HepG2 (cell line): ENCODE data around the gene CALML6. TPM values are rescaled to one million over a fixed set of nuclear protein-coding genes. Genes with fewer than 3 reads are reported as not detected.

Source experiments
- EP300 ChIP-seq, 3 experiments: sonication (generic) in 1 of 3; formaldehyde crosslinking in 1 of 3; IDR thresholded peaks; 2 replicates each; pipeline versions ENCODE4 v1.5.1 to v1.6.1; 2011 to 2020; ENCODE audit warnings: low read depth in 2 of 3, low read length in 2 of 3, borderline replicate concordance in 1 of 3, improper control_type of control experiment in 1 of 3, mild to moderate bottlenecking in 1 of 3, missing genetic modification reagents in 1 of 3, moderate library complexity in 1 of 3
- NFKB2 ChIP-seq: sonication (generic); formaldehyde crosslinking; IDR thresholded peaks from 2 replicates; pipeline ENCODE4 v1.4.0; 2020; ENCODE audit warnings: missing genetic modification reagents, borderline replicate concordance
- NONO ChIP-seq, 2 experiments: fragments of 450-650 bp in 1 of 2; sonication (generic) in 1 of 2; formaldehyde crosslinking in 1 of 2; IDR thresholded peaks in 1 of 2; conservative IDR thresholded peaks in 1 of 2; 2 replicates each; pipeline versions ENCODE4 v1.6.1 to v1.8.0; 2017 to 2022; ENCODE audit warnings: mild to moderate bottlenecking in 1 of 2, missing genetic modification reagents in 1 of 2, moderate library complexity in 1 of 2
- TBX2 ChIP-seq: sonication (generic); formaldehyde crosslinking; IDR thresholded peaks from 2 replicates; pipeline ENCODE4 v1.5.0; 2020; ENCODE audit warnings: missing genetic modification reagents, mild to moderate bottlenecking, borderline replicate concordance
- ZC3H13 ChIP-seq: sonication (generic); formaldehyde crosslinking; IDR thresholded peaks from 2 replicates; pipeline ENCODE4 v1.8.1; 2023; ENCODE audit warnings: mild to moderate bottlenecking, missing genetic modification reagents, moderate library complexity
- ZNF407 ChIP-seq: sonication (generic); formaldehyde crosslinking; IDR thresholded peaks from one replicate; pipeline ENCODE4 v1.5.1; 2020; ENCODE audit warnings: mild to moderate bottlenecking, missing genetic modification reagents; ENCODE audit errors: not compliant biosample characterization
- ZNF430 ChIP-seq: sonication (generic); formaldehyde crosslinking; IDR thresholded peaks from 2 replicates; pipeline ENCODE4 v1.9.0; 2021; ENCODE audit warnings: mild to moderate bottlenecking, missing genetic modification reagents
- ZNF543 ChIP-seq: sonication (generic); formaldehyde crosslinking; IDR thresholded peaks from 2 replicates; pipeline ENCODE4 v1.4.0; 2020; ENCODE audit warnings: mild to moderate bottlenecking, missing genetic modification reagents
- ZNF589 ChIP-seq: sonication (generic); formaldehyde crosslinking; conservative IDR thresholded peaks from 2 replicates; pipeline ENCODE4 v1.8.0; 2022; ENCODE audit warnings: mild to moderate bottlenecking, moderate library complexity, missing genetic modification reagents
- ZNF883 ChIP-seq: sonication (generic); formaldehyde crosslinking; IDR thresholded peaks from 2 replicates; pipeline ENCODE4 v1.5.1; 2020; ENCODE audit warnings: mild to moderate bottlenecking, missing genetic modification reagents; ENCODE audit errors: not compliant biosample characterization
- polyA plus RNA-seq, 8 experiments: library from polyadenylated mRNA; depleted of rRNA in 3 of 8; stranded (reverse) in 7 of 8; unstranded in 1 of 8; fragments of >200 nt; fragmentation: Illumina TruSeq in 4 of 8; extraction: Trizol in 4 of 8; gene quantifications; 2 replicates each; pipeline versions ENCODE4 v1.2.1 to v1.2.3, GENCODE V29; 2011 to 2016; ENCODE audit warnings: low read depth in 4 of 8, missing spikeins in 1 of 8, mixed read lengths in 1 of 8; ENCODE audit not compliant: insufficient read depth in 1 of 8
- total RNA-seq, 5 experiments: library from RNA; depleted of rRNA; stranded (reverse); fragments of >200 nt; fragmentation: Illumina TruSeq; extraction: Trizol; gene quantifications; 2 replicates each; pipeline ENCODE4 v1.2.3, GENCODE V29; 2016; ENCODE audit warnings: low read depth in 1 of 5
- TF ChIP-seq, protein P1 (sequence below): sonication (generic); formaldehyde crosslinking; IDR thresholded peaks from 2 replicates; pipeline ENCODE4 v1.5.0; 2020; ENCODE audit warnings: missing genetic modification reagents, mild to moderate bottlenecking, borderline replicate concordance
- TF ChIP-seq, protein P2 (sequence below): sonication (generic); formaldehyde crosslinking; IDR thresholded peaks from 2 replicates; pipeline ENCODE4 v1.4.0; 2020; ENCODE audit warnings: missing genetic modification reagents, mild to moderate bottlenecking, borderline replicate concordance
- TF ChIP-seq, protein P3 (sequence below): IDR thresholded peaks from 2 replicates; pipeline ENCODE4 v1.6.1; 2018; ENCODE audit warnings: missing genetic modification reagents, mild to moderate bottlenecking, missing compliant biosample characterization

CALML6 gene
- total and polyA plus RNA-seq, 2 of the 13 experiments (the other 11 are each of a cell fraction or from before 2014, with no cell fraction given) = 0.11 to 0.12 TPM

DNA sequence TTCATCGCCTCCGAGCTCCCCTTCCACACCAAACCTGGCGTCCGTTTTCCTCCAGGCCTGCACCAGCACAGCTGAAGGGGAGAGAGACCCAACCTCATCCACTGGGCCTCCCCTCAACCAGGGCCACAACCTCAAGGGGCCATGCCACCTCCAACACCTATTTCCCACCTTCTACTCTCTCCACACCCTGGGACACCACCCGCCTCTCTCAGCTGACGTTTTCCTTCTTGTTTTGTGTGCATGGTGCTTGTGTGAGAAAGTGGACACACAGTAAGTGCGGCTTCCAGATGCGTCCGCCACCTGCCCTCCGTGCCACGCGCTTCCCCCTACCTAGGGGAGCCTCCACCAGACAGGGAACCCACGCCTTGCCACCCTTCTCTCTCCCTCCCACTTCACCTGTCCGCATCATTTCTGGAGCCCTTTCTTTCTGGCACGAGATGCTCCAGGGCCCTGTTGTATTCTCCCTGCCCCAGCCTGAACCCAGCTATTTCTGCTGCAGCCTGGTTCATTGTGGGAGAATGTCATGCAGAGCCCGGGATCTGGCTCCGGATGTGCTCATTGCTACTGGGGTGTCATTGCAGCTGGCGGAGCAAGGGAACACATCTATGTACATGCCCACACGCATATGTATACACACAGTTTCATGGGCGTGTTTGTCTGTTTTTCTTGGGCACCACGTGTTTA is 22.8 kb upstream of the CALML6 start (continued):
- TF ChIP-seq, protein P1, sequence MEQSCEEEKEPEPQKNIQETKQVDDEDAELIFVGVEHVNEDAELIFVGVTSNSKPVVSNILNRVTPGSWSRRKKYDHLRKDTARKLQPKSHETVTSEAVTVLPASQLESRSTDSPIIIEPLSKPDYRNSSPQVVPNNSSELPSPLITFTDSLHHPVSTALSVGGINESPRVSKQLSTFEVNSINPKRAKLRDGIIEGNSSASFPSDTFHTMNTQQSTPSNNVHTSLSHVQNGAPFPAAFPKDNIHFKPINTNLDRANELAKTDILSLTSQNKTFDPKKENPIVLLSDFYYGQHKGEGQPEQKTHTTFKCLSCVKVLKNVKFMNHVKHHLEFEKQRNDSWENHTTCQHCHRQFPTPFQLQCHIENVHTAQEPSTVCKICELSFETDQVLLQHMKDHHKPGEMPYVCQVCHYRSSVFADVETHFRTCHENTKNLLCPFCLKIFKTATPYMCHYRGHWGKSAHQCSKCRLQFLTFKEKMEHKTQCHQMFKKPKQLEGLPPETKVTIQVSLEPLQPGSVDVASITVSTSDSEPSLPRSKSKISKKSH (CRISPR knock-in tag) = peak; percentile 1; the same call in 1 of the 2 replicates
- TF ChIP-seq, protein P2, sequence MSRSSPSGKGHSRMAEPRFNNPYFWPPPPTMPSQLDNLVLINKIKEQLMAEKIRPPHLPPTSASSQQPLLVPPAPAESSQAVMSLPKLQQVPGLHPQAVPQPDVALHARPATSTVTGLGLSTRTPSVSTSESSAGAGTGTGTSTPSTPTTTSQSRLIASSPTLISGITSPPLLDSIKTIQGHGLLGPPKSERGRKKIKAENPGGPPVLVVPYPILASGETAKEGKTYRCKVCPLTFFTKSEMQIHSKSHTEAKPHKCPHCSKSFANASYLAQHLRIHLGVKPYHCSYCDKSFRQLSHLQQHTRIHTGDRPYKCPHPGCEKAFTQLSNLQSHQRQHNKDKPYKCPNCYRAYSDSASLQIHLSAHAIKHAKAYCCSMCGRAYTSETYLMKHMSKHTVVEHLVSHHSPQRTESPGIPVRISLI (CRISPR knock-in tag) = no peak
- TF ChIP-seq ZNF589 (CRISPR knock-in tag) = 0 out of 2 replicates have a peak, but pooled peaks have one; percentile 64
- TF ChIP-seq, protein P3, sequence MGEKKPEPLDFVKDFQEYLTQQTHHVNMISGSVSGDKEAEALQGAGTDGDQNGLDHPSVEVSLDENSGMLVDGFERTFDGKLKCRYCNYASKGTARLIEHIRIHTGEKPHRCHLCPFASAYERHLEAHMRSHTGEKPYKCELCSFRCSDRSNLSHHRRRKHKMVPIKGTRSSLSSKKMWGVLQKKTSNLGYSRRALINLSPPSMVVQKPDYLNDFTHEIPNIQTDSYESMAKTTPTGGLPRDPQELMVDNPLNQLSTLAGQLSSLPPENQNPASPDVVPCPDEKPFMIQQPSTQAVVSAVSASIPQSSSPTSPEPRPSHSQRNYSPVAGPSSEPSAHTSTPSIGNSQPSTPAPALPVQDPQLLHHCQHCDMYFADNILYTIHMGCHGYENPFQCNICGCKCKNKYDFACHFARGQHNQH (CRISPR knock-in tag) = 0 out of 2 replicates have a peak, but pooled peaks have one; percentile 4
- no peak for TF ChIP-seq EP300 (IDR thresholded peaks at IDR 0.05; ENCODE audit: low read depth in 2 of 2, low read length in 2 of 2)
- 0 out of 2 replicates have a peak, but pooled peaks have one; percentile 10 for TF ChIP-seq EP300 (CRISPR knock-in tag; IDR thresholded peaks at IDR 0.05; ENCODE audit: borderline replicate concordance)
- peak; percentile 9 for TF ChIP-seq ZNF883 (CRISPR knock-in tag)
- TF ChIP-seq ZNF543 = 0 out of 2 replicates have a peak, but pooled peaks have one; percentile 8
- TF ChIP-seq NONO (IDR thresholded peaks at IDR 0.05) = no peak
- 0 out of 2 replicates have a peak, but pooled peaks have one; percentile 24 for TF ChIP-seq NONO (CRISPR knock-in tag; conservative IDR thresholded peaks at IDR 0.05)
- TF ChIP-seq NFKB2 (CRISPR knock-in tag) = peak; percentile 27; the same call in 1 of the 2 replicates
- TF ChIP-seq TBX2 (CRISPR knock-in tag) = 0 out of 2 replicates have a peak, but pooled peaks have one; percentile 29
- TF ChIP-seq ZC3H13 = peak; percentile 80
- no peak for TF ChIP-seq ZNF407 (CRISPR knock-in tag)
- peak; percentile 56; the same call in 1 of the 2 replicates for TF ChIP-seq ZNF430
